OCI-LY1 (cell line): ENCODE measurements around the gene DNAJB8.

Source experiments
- H2AFZ ChIP-seq: fragments of 200-600 bp; sonication (generic), shearing (Covaris generic); 2 replicates; pipeline ENCODE4 v1.6.0; 2014; ENCODE audit warnings: antibody characterized with exemption, mild to moderate bottlenecking, low read length
- H3F3A ChIP-seq: fragments of 200-600 bp; sonication (generic), shearing (Covaris generic); 2 replicates; pipeline ENCODE4 v1.6.0; 2014; ENCODE audit warnings: mild to moderate bottlenecking, antibody characterized with exemption, low read length, moderate library complexity; ENCODE audit not compliant: insufficient read depth
- H3K27ac ChIP-seq: fragments of 200-600 bp; sonication (generic); 2 replicates; pipeline ENCODE4 v1.5.1; 2014; ENCODE audit warnings: low read length, mixed run types, mild to moderate bottlenecking, low read depth; ENCODE audit not compliant: poor library complexity, severe bottlenecking
- H3K27me3 ChIP-seq: fragments of 200-600 bp; sonication (generic); 2 replicates; pipeline ENCODE4 v1.6.0; 2014; ENCODE audit warnings: antibody characterized with exemption, mild to moderate bottlenecking, low read length, moderate library complexity; ENCODE audit not compliant: insufficient read depth
- H3K36me3 ChIP-seq: fragments of 200-600 bp; sonication (generic); 2 replicates; pipeline ENCODE4 v1.6.1; 2014; ENCODE audit warnings: mild to moderate bottlenecking, antibody characterized with exemption, low read length, moderate library complexity, mixed read lengths; ENCODE audit not compliant: insufficient read depth
- H3K4me1 ChIP-seq: fragments of 200-600 bp; sonication (generic); 2 replicates; pipeline ENCODE4 v1.5.1; 2014; ENCODE audit warnings: mild to moderate bottlenecking, low read length, moderate library complexity; ENCODE audit not compliant: insufficient read depth, severe bottlenecking
- H3K4me2 ChIP-seq: fragments of 200-600 bp; sonication (generic), shearing (Covaris generic); 2 replicates; pipeline ENCODE4 v1.6.1; 2014; ENCODE audit warnings: low read length
- H3K4me3 ChIP-seq: fragments of 200-600 bp; sonication (generic); 2 replicates; pipeline ENCODE4 v1.5.1; 2014; ENCODE audit warnings: low read length, low read depth, mild to moderate bottlenecking, mixed read lengths; ENCODE audit not compliant: poor library complexity, severe bottlenecking
- H3K79me2 ChIP-seq: fragments of 200-600 bp; shearing (Covaris generic); 2 replicates; pipeline ENCODE4 v1.6.1; 2016; ENCODE audit warnings: mixed run types, low read length, mixed read lengths; ENCODE audit not compliant: insufficient read depth
- H3K9ac ChIP-seq: fragments of 200-600 bp; sonication (generic), shearing (Covaris generic); 2 replicates; pipeline ENCODE4 v1.6.1; 2014; ENCODE audit warnings: mild to moderate bottlenecking, low read length, mixed read lengths
- H3K9me2 ChIP-seq: fragments of 200-600 bp; sonication (generic), shearing (Covaris generic); 2 replicates; pipeline ENCODE4 v1.6.1; 2014; ENCODE audit warnings: low read depth, mild to moderate bottlenecking, low read length, mixed read lengths
- H3K9me3 ChIP-seq: fragments of 200-600 bp; shearing (Covaris generic); 2 replicates; pipeline ENCODE4 v1.6.1; 2014; ENCODE audit warnings: low read length, mixed read lengths
- H4K20me1 ChIP-seq: fragments of 200-600 bp; sonication (generic), shearing (Covaris generic); 2 replicates; pipeline ENCODE4 v1.6.0; 2016; ENCODE audit warnings: mild to moderate bottlenecking, low read length; ENCODE audit not compliant: insufficient read depth
- CTCF ChIP-seq: fragments of 200-600 bp; sonication (generic), shearing (Covaris generic); IDR thresholded peaks from 2 replicates; pipeline ENCODE4 v1.5.1; 2017; ENCODE audit warnings: mild to moderate bottlenecking, antibody characterized with exemption, low read length, moderate library complexity, mixed read lengths
- EZH2 ChIP-seq: fragments of 200-600 bp; sonication (generic), shearing (Covaris generic); IDR thresholded peaks from 2 replicates; pipeline ENCODE4 v1.8.0; 2017; ENCODE audit warnings: borderline replicate concordance, mixed run types, mild to moderate bottlenecking, antibody characterized with exemption, low read length, moderate library complexity, mixed read lengths

The DNAJB8 gene

GRCh38 chr3:128463771-128464170, 2.9 kb downstream of the DNAJB8 start:
- Histone ChIP-seq H3K27me3 (peaks cover 4% of the 10 kb centered on the region; the same call in 1 of the 2 replicates), H3F3A (no peaks in the 10 kb centered on the region), H3K9me3 (no peaks in the 10 kb centered on the region), H3K79me2 (no peaks in the 10 kb centered on the region), H4K20me1 (no peaks in the 10 kb centered on the region), H3K9ac (no peak overlapping the region), H3K9me2 (no peaks in the 10 kb centered on the region), H3K27ac (no peak overlapping the region), H3K4me2 (no peak overlapping the region), H2AFZ (no peak overlapping the region), H3K4me3 (no peak overlapping the region), H3K4me1 (no peaks in the 10 kb centered on the region), H3K36me3 (no peaks in the 10 kb centered on the region)
- TF ChIP-seq EZH2 (no peak), CTCF (no peak)

DNA sequence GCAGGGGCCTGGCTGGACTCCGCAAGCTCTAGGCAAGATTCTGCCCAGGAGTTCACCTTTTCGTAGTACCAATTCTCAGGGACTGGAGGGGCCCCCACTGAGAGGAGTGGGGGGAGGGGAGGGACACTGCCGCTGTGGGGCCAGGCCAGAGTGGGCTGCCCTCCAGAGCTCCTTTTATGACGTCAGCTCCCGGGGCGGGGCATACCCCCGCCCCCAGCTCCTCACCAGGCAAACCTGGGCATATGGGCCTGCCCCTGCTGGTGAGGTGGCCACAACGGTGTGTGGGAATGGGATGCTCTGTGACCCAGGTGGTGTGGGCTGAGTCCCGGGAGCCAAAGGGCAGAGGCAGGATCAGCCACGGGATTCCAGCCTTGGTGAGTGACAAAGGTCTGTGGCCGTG, 3.3 kb downstream of the DNAJB8 start:
- H4K20me1 ChIP-seq, result no peaks in the 10 kb centered on the region
- no peak for TF ChIP-seq CTCF
- no peak overlapping the region for H3K4me3 ChIP-seq
- H3K9me2 ChIP-seq, result no peaks in the 10 kb centered on the region
- H3K79me2 ChIP-seq, result no peaks in the 10 kb centered on the region
- no peak overlapping the region for H2AFZ ChIP-seq
- no peak overlapping the region for H3K4me2 ChIP-seq
- H3F3A ChIP-seq, result no peaks in the 10 kb centered on the region
- no peaks in the 10 kb centered on the region for H3K36me3 ChIP-seq
- H3K27ac ChIP-seq, result no peak overlapping the region
- no peaks in the 10 kb centered on the region for H3K4me1 ChIP-seq
- peaks cover 4% of the 10 kb centered on the region; the same call in 1 of the 2 replicates for H3K27me3 ChIP-seq
- no peaks in the 10 kb centered on the region for H3K9me3 ChIP-seq
- no peak overlapping the region for H3K9ac ChIP-seq

GRCh38 chr3:128462931-128463330, 3.8 kb downstream of the DNAJB8 start:
- Histone ChIP-seq H2AFZ (no peak overlapping the region), H3F3A (no peaks in the 10 kb centered on the region), H3K4me3 (no peak overlapping the region), H3K9me3 (no peaks in the 10 kb centered on the region), H4K20me1 (no peaks in the 10 kb centered on the region), H3K79me2 (no peaks in the 10 kb centered on the region), H3K9ac (no peak overlapping the region), H3K36me3 (no peaks in the 10 kb centered on the region), H3K9me2 (no peaks in the 10 kb centered on the region), H3K27ac (no peak overlapping the region), H3K4me1 (no peaks in the 10 kb centered on the region), H3K4me2 (no peak overlapping the region), H3K27me3 (peaks cover 5% of the 10 kb centered on the region; the same call in 1 of the 2 replicates)
- TF ChIP-seq CTCF (no peak), EZH2 (no peak)
